Stimulated activated CD8-positive, alpha-beta memory T cell treated with anti-CD3 and anti-CD28 coated beads, Interleukin-4, amount 100 ng/mL, for 24 hours (primary cell): ENCODE measurements around the gene SPATA31D1.
"Not testable (repeated sequence)": the region's sequence is repeated elsewhere in the genome, so short reads cannot be mapped to it uniquely, and the experiment has no call there.

Experiments used
- DNase-seq: peaks from one replicate; pipeline ENCODE4 v3.0.0-alpha.2; 2020; ENCODE audit warnings: low read depth

The SPATA31D1 gene

DNA sequence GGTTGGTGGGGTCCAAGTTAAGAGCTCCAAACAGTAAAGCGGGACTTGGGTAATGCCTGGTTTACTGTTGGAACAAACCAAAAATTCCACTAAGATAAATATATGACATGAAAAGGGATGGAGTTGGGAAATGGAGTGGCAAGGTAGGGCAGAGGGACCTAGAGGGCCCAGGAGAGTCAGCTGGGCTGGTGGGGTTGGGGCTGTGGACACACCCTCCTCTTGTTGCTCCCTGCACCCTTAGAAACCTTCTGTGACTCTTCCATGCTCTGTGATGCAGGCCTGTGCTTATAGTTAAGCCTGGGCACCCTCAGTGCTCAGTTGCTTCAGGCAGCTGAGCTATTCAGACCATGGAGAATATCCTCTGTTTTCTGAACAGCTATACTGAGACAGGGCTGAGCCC is at the start of gene SPATA31D1:
TSS of gene SPATA31D1 (plus strand) at position 301 of the 400 bp plus-strand sequence. CDS start at position 348, 47 bp downstream.
- DNase-seq, result not testable (repeated sequence)

DNA sequence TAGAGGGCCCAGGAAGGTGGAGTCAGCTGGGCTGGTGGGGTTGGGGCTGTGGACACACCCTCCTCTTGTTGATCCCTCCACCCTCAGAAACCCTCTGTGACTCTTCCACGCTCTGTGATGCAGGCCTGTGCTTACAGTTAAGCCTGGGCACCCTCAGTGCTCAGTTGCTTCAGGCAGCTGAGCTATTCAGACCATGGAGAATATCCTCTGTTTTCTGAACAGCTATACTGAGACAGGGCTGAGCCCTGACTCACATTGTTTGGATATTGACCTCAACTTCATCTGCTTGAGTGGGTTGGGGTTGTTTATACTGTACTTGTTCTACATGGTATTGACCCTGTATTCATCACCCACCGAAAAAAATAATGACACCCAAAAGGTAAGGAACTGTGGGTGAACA is 45.2 kb upstream of the SPATA31D1 start, which contains the start of gene SPATA31D3:
TSS of gene SPATA31D3 (plus strand) at position 108 of the 400 bp plus-strand sequence. CDS start at position 194, 86 bp downstream.
- not testable (repeated sequence) for DNase-seq

DNA sequence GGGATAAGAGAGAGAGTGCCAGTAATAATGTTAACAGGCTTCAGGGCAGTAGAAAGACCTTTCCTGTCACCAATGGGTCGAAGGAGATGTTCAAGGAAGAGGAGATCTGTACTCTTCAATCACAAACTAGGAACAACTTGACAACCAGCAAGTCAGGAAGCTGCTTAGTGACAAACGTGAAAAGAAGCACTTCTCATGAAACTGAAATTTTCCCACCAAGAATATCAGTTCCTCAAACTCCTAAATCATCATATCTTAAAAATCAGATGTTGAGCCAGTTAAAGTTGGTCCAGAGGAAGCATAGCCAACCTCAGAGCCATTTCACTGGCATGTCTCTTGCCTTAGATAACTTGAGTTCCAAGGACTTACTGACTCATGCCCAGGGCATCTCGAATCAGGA is 39.9 kb upstream of the SPATA31D1 start:
- DNase-seq, result not testable (repeated sequence)

DNA sequence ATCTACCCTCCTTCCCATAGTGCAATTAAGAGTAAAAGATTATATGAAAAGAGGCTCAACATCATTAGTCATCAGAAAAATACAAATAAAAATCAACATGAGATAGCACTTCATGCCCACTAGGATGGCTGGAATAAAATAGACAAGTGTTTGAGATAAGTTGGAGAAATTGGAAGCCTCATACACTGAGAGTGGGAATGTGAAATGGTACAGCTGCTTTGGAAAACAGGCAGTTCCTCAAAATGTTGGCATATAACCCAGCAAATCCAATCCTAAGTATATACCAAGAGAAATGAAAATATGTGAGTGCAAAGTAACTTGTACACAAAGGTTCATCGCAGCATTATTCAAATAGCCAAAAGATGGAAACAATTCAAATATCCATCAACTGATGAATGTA is 35.5 kb upstream of the SPATA31D1 start:
- no peak for DNase-seq

DNA sequence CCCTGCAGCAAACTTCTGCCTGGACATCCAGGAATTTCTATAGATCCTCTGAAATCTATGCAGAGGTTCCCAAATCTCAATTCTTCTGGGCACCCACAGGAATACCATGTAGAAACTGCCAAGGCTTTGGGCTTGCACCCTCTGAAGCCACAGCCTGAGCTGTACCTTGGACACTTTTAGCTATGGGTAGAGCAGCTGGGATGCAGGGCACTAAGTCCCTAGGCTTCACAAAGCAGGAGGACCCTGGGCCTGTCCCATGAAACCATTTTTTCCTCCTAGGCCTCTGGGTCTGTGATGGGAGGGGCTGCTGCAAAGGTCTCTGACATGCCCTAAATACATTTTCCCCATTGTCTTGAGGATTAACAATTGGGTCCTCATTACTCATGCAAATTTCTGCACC is 32.9 kb upstream of the SPATA31D1 start:
- DNase-seq, result no peak

DNA sequence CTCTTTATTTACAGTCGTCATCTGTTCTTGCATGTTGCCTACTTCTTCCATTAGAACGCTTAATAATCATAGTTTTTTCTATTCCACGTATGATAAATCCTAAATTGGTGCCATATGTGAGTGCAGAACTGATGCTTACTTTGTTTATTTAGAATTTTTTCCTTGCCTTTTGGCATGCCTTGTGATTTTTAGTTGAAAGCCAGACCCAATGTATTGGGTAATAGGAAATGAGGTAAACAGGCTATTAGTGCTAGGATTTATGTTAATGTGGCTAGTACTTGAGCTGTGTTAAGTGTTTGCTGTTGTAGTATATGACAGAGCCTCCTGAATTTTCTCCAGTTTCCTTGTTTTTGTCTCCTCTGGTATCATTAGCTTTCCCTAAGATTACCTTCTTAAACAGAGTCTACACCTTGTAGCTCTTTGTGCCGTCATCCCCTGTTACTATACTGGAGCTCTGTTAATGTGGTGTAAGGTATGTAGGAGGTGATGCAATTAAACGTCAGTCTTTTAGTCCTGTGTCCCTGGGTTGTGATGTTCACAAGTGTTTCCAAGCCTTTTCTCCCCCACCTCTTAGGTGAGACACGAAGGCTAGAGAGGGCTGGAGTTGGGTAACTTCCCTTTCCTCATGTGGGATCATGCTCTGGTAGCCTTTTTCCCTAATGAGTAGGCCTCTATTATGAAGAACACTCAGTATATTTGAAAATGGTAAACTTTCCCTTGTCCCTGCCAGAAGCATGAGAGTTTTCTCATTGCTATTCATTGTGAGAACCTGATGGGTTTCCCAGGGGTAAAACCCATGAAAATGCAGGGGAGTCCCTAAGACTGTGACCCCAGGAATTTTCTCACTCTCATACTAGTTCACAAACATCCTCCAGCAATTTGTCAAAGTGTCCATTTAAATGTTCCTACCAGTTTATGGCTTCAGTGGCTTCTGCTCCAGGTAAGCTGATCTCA is 24.1 kb upstream of the SPATA31D1 start:
- DNase-seq, result no peak

DNA sequence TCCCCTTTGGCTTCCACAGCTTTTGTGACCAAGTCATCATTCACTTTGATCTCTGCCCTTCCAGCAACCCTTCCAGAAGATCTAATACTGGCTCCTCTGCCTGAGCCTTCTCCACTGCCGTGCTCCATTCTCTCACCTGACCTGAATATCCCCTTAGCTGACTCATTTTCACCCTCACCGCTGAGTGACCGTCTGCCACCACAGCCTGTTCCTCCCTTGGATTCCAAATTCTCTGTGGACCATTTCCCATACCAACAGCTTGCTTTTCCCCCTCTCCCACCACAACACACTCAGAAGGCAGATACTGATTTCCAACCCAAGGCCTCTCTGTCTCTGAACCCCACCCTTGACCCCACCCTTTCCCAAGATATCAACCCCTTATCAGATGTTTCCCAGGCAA is 20.5 kb upstream of the SPATA31D1 start:
- DNase-seq, result no peak

DNA sequence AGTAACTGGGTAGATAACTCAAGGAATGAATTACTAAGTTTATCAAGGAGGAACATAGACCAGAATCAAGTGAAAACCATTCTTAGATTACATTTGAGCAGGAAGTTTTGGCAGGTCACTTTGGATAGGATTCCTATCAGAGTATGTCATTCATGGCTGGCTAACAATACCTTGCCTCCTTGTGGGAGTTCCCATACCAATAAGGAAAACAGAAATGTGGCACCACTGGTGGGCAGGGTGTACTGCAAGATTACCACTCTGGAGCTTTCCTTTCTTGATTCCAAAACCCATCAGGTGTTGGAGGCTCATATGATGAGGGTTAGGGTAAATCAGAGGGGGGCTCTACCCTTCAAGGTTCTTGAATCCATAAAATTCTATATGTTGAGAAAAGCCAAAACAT is 18.6 kb upstream of the SPATA31D1 start:
- DNase-seq, result no peak

DNA sequence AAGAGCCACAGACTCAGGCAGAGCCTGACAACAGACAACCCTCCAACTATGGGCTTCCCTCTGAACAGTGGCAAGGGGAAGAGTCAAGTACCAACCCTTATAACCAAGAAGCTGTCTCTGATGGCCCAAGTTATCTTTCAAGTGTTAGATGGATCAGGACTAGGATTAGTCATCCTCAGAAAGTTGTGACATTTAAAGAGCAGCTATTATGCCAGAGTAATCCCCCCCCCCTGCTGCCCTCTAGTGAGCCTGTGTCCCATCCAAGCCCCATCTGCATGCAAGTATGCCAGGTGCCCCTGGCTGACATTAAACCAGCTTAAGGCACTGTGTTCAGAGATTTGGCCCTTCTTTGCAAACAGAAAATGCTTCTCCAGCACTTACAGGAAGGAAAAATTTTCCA is 16.8 kb upstream of the SPATA31D1 start:
- no peak for DNase-seq

DNA sequence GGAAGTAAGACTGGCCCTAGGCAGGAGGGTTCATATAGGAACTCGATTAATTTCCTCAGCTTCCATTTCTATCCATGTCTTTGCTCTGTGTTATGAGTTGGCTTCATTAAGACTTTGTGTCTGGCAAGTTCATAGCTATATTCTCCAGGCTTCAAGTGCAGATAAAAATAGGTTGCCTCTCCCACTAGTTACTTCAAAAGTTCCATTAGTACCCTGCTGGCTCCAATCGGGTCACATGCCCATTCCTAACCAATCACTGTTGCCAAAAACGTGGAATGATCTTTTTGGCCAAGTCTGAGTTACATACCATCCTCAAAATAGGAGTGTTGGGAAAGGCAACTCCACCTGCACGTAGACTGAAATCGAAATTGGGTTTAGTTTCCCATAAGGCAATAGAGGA is 13.8 kb upstream of the SPATA31D1 start:
- no peak for DNase-seq

DNA sequence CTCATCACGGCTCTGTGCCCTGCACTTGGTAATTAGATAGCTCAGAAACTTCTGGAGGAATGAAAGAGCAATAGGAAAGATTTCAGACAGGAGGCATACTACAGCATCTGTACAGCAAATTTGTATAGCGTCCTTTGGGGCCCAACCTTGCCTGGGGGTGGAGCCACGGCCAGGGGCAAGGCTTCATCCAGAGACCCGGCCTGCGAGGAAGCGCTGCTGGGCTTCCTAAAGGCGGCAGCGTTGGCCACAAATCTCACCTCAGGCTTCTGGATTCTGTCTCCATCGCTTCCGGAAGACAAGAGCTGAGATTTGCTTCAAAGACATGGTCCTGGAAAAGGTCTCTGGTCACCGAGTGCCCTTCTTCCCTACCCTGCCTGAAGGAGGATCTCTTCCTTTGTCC is 12.2 kb upstream of the SPATA31D1 start:
- DNase-seq, result no peak

DNA sequence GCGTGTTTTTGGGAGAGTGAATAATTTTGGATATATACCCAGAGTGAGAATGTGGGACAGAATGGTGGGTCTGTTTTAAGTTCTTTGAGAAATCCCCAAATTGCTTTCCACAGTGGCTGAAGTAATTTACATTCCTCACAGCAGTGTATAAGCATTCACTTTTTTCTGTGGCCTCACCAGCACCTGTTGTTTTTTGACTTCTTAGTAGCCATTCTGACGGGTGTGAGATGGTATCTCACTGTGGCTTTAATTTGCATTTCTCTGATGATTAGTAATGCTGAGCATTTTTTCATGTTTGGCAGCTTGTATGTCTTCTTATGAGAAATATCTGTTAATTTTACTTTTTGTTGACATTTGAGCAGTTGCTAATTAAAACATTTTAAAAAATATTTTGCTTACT is 9.4 kb upstream of the SPATA31D1 start:
- no peak for DNase-seq

DNA sequence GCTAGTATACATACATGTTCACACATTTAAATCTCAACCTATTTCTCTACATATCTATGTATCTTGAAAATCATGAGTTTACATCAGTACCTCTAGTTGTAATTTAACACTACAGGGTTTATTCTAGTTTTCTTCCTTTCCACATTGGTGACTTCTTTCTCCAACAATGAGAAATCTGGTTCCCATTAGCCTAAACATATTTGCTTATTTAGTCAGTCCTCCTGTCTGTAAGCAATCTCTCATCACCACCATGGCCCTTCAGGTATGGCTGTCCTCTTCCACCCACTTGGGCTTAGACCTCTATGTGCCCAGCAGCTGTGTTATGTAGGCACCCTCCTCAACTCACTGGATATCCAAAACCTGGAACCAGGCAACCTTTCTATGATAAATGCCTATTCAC is 8.0 kb upstream of the SPATA31D1 start:
- no peak for DNase-seq

DNA sequence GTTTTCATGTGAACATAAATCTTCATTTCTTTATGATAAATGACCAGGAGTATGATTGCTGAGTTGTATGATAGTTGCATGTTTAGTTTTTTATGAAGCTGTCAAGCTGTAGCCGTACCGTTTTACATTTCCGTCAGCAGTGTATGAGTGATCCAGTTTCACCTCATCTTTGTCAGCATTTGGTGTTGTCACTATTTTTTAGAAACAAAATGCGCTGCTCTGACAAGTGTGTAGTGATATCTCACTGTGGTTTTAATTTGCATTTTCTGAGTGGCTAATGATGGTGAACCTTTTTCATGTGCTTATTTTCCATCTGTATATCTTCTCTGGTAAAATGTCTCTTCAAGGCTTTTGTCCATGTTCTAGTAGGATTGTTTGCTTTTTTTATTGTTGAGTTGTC is 6.7 kb upstream of the SPATA31D1 start:
- no peak for DNase-seq

DNA sequence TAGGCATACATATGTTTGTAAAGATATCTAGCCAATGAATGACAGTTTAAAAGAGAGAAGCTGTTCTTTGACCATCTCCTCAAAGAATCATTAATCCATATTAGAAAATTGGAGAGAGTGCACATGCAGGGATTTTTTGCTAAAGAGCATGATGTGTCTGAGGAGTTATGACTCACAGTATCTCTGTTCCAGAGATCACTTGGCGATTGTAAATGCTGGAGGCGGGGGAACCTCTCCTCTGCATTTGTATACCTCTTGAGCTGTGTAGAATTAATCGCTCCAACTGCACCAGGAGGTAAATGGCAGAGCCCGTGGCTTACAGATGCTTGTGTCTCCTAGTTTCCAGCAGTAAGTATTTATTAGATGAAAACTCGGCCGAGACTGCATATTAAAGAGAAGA is 3.6 kb upstream of the SPATA31D1 start:
- DNase-seq, result no peak

DNA sequence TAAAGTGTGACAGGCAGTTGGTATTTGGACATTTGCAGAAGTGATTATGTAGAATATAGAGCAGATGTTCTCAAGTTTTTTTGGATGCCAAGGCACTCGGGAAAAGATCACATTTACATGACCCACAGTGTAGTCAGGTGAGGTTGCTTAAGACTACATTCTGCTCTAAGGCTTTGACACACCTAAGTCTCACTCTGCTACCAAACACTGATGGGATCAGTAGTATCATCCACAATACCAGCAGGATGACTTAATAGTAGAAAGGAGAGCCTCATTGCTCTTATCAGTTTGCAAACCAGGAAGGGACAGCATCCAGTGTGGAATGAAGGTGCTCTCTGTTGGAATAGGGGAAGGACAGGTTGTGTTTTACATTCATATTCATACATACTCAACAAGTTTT is 2.5 kb upstream of the SPATA31D1 start:
- DNase-seq, result no peak

DNA sequence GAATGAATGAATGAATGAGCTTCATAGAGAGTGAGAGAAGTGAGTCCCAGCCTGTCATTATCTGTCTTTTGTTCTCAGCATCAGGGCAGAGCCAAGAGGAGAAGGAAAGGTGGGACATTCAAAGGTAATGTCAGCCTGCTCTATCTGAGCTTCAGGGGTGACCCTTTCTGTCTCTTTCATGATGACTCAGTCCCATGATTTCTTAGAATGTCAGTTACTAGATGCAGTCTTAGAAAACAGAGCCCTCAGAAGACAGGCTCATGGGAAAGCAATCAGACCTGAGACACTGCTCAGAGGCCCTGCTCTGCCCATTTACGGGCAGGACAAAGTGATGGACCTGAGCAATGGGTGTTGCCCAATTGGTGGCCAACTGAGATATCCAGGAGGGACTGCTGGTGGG is 1.1 kb downstream of the SPATA31D1 start:
- no peak for DNase-seq

DNA sequence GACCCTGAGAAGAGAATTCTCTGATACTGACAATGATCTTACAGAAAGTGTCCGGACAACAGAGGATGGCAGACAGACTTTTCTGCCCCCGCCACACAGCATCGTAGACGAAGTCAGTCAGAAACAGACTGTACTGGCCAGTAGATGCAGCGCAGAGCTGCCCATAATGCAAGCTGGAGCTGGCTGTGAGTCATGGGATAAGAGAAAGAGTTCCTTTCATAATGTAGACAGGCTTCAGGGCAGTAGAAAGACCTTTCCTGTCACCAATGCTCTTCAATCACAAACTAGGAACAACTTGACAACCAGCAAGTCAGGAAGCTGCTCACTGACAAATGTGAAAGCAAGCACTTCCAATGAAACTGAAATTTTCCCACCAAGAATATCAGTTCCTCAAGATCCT is 5.1 kb downstream of the SPATA31D1 start:
- DNase-seq, result no peak

DNA sequence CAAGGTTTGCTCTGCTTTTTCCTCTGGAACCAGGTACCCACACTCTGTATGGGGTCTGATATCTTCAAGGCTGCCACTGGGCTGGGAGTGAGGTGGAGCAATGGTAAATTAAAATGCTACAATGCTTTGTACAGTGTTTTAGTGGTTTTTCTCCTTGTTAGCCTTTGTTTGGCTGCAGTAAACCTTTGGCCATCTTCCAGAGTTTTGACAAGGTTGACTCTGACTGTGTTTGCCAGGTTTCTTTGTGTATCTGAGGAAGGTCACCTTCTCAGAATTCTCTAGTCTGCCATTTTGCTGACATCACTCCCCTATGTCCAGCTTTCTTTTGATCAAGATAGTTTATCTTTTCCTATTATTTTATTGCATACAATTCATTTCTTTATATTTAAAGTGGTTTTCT is 11.2 kb downstream of the SPATA31D1 start:
- no peak for DNase-seq

DNA sequence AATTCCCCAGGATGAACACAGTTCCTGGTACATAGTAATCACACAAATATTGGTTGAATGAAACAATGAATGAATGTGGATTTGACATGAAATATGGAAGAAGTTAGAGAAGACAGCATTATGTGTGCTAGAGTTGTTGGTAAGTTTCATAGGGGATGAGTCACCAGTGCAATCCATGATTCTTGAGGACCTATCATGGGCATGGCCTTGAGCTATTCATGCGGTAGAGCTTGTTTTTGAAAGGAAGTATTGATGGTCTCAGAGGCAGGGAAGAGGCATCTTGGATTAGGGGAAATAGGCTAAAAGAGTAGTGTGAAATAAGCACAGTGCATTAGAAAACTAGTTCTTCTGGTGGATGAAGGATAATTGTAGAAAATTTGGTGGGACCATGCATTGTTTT is 22.1 kb downstream of the SPATA31D1 start:
- DNase-seq, result no peak

DNA sequence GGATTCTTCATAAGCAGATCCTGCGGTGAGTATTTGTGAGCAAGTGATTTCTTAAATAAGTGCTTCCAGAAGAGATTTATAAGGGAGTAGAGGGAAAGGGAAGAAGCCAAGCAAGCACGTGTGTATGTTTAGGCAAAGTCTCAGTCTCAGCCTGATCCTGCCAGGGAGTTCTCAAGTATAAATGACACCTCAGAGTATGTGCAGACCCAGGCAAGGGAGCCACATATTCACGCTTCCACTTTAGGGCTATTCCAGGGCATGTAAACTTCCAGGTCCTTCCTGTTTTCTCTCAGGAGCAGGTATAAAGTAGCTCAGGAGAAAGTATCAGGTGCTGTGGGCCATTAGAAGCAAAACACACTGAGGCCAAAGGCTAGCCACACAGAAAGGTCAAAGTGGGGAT is 22.6 kb downstream of the SPATA31D1 start:
- DNase-seq, result no peak

DNA sequence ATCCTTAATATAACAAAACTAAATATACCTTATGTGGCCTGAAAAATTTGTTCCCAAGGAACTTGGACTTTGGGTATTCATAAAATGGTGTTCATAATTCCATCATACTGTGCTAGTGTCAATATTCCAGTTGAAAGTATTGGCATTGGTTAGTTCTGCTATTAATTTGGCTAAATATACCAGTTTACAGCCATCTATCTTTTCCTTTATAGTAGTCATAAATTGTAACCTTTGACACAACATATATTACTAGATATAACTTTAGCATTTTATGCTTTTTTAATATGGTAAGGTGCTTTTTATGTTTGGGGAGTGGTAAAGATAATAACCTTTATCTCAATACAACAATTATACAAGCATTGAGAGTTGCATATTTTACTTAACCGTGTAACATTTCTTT is 23.7 kb downstream of the SPATA31D1 start:
- no peak for DNase-seq

DNA sequence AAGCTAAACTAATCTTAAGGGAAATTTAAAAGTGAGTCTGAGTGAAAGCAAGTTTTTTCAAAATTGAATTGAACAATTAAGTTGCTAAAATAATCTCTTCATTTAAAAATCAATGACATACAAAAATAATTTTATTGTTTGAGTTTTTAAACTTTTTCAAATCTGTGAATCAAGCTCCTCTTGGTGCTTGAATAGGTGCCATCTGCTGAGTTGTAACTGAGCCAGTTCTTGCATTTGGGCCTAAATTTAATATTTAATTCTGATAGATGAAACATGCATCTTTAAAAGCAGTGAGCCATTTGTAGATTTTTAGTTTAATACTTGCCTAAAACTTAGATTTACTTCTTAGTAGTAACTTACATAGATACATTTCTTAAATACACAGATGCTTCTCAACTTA is 31.8 kb downstream of the SPATA31D1 start:
- no peak for DNase-seq

DNA sequence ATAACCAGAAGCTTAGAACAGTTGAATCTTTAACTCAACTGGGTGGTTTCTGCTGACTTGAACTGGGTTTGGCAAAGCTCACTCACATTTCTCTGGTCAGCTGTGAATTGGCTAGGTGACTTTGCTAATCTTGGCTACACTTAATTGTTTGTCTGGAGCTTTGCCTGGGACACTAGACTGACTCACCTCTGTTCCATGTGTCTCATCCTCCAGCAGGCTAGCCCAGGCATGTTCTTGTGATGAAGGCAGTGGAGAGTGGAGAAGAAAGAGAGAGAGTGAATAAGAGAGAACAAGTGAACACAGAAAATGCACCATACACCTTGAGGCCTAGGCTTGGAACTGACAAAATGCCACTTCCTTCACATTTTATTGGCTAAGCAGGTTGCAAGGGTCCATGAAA is 32.6 kb downstream of the SPATA31D1 start:
- no peak for DNase-seq
